GM12878 (cell line): ENCODE results near the gene COL1A1. TPM values are rescaled to one million over a fixed set of nuclear protein-coding genes. Genes with fewer than 3 reads are reported as not detected.

ENCODE experiments used
- CHD2 ChIP-seq: IDR thresholded peaks from 2 replicates; pipeline ENCODE4 v1.6.1; 2011; ENCODE audit warnings: low read depth, low read length, improper control_type of control experiment, borderline replicate concordance
- HCFC1 ChIP-seq: fragments of 150-350 bp; IDR thresholded peaks from 2 replicates; pipeline ENCODE4 v1.6.1; 2014; ENCODE audit warnings: low read length
- IKZF1 ChIP-seq: fragments of 450-650 bp; conservative IDR thresholded peaks from 2 replicates; pipeline ENCODE4 v1.6.1; 2017; ENCODE audit warnings: antibody characterized with exemption, mild to moderate bottlenecking
- KLF5 ChIP-seq: fragments of 450-650 bp; IDR thresholded peaks from 2 replicates; pipeline ENCODE4 v1.6.1; 2014; ENCODE audit warnings: mild to moderate bottlenecking; ENCODE audit not compliant: partially characterized antibody
- MYC ChIP-seq: IDR thresholded peaks from 2 replicates; pipeline ENCODE4 v1.6.1; 2011; ENCODE audit warnings: mild to moderate bottlenecking, low read length, moderate library complexity, inconsistent platforms; ENCODE audit not compliant: insufficient read depth, insufficient replicate concordance, insufficient read length, severe bottlenecking
- STAT1 ChIP-seq: fragments of 450-650 bp; conservative IDR thresholded peaks from 2 replicates; pipeline ENCODE4 v1.6.1; 2014; ENCODE audit warnings: antibody characterized with exemption, mild to moderate bottlenecking
- TCF3 ChIP-seq: IDR thresholded peaks from 2 replicates; pipeline ENCODE4 v1.6.1; 2012; ENCODE audit warnings: low read depth, mild to moderate bottlenecking, low read length, borderline replicate concordance; ENCODE audit not compliant: insufficient read depth
- polyA plus RNA-seq, 11 experiments: library from polyadenylated mRNA; depleted of rRNA in 4 of 11; unstranded in 6 of 11; stranded (reverse) in 5 of 11; fragments of >200 nt; fragmentation: Nextera tagmentation in 4 of 11; fragmentation: Illumina TruSeq in 1 of 11; extraction: Ambion mirVana in 4 of 11; extraction: Trizol in 1 of 11; gene quantifications; 1 replicate in 1 of 11; 2 replicates in 10 of 11; pipeline versions ENCODE4 v1.2.1 to v1.2.3, GENCODE V29; 2011 to 2016; ENCODE audit warnings: inconsistent platforms in 2 of 11, missing spikeins in 2 of 11, low read depth in 1 of 11
- total RNA-seq, 4 experiments: library from RNA; depleted of rRNA in 3 of 4; stranded (reverse); fragments of >200 nt in 3 of 4; fragmentation: Illumina TruSeq in 1 of 4; extraction: Trizol in 1 of 4; gene quantifications; 2 replicates each; pipeline versions ENCODE4 v1.2.1 to v1.2.3, GENCODE V29; 2013 to 2021
- TF ChIP-seq, protein P1 (sequence below): fragments of 450-650 bp; IDR thresholded peaks from 2 replicates; pipeline ENCODE4 v1.6.1; 2016; ENCODE audit warnings: mild to moderate bottlenecking, moderate library complexity, borderline replicate concordance

The COL1A1 gene
- total and polyA plus RNA-seq, 10 of the 15 experiments (the other 5 are each of a cell fraction or from before 2014, with no cell fraction given) = 0.18 to 7.7 (median 2.3) TPM

DNA sequence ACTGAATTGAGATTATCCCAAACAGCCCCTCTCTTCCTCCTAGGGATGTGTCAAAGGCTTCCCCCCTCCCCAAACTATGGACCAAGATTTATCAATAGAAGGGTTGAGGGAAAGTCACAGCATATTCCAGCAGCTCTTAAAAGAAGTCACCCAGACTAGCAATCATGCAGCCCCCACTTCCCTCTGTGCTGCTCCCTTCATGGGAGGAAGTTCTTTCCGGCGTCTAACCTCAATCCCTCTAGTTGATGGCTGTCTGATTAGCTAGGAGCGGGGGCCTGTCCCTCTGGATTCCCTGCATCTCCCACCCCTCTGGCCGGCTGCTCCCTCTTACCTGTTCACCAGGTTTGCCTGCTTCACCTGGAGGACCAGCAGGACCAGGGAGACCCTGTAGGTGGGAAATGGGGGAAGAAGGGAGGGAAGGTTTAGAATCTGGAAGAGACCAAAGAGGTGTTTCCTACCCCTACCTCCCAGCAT is 9.2 kb downstream of the COL1A1 start (continued):
- TF ChIP-seq, protein P1, sequence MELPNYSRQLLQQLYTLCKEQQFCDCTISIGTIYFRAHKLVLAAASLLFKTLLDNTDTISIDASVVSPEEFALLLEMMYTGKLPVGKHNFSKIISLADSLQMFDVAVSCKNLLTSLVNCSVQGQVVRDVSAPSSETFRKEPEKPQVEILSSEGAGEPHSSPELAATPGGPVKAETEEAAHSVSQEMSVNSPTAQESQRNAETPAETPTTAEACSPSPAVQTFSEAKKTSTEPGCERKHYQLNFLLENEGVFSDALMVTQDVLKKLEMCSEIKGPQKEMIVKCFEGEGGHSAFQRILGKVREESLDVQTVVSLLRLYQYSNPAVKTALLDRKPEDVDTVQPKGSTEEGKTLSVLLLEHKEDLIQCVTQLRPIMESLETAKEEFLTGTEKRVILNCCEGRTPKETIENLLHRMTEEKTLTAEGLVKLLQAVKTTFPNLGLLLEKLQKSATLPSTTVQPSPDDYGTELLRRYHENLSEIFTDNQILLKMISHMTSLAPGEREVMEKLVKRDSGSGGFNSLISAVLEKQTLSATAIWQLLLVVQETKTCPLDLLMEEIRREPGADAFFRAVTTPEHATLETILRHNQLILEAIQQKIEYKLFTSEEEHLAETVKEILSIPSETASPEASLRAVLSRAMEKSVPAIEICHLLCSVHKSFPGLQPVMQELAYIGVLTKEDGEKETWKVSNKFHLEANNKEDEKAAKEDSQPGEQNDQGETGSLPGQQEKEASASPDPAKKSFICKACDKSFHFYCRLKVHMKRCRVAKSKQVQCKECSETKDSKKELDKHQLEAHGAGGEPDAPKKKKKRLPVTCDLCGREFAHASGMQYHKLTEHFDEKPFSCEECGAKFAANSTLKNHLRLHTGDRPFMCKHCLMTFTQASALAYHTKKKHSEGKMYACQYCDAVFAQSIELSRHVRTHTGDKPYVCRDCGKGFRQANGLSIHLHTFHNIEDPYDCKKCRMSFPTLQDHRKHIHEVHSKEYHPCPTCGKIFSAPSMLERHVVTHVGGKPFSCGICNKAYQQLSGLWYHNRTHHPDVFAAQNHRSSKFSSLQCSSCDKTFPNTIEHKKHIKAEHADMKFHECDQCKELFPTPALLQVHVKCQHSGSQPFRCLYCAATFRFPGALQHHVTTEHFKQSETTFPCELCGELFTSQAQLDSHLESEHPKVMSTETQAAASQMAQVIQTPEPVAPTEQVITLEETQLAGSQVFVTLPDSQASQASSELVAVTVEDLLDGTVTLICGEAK = no peak; the same call in 1 of the 2 replicates
- no peak for TF ChIP-seq HCFC1
- no peak for TF ChIP-seq STAT1
- TF ChIP-seq KLF5 = no peak
- no peak for TF ChIP-seq TCF3
- TF ChIP-seq CHD2 = no peak
- TF ChIP-seq IKZF1 = no peak
- TF ChIP-seq MYC = no peak
- TF ChIP-seq, all 136 proteins: peak for 0
